CD4-positive, alpha-beta T cell (primary cell): ENCODE data around the gene GPRIN1. TPM values are rescaled to one million over a fixed set of nuclear protein-coding genes. Genes with fewer than 3 reads are reported as not detected.
"Not testable (repeated sequence)": the region's sequence is repeated elsewhere in the genome, so short reads cannot be mapped to it uniquely, and the experiment has no call there.

ENCODE experiments used
- ATAC-seq: fragments of 200-7000 bp; cut with Tn5 transposase; one replicate; pipeline ENCODE4 v1.10.0; 2022; ENCODE audit warnings: mild to moderate bottlenecking; ENCODE audit not compliant: poor library complexity
- CTCF ChIA-PET: fragments of 350-600 bp; sonication (Branson Sonifier 250); formaldehyde crosslinking; loops from one replicate; lab custom pipeline; 2021; ENCODE audit warnings: antibody characterized with exemption, inconsistent platforms; lab: Charles Lee
- POLR2A ChIA-PET: fragments of 350-600 bp; sonication (Branson Sonifier 250); formaldehyde crosslinking; loops from one replicate; lab custom pipeline; 2021; ENCODE audit warnings: antibody characterized with exemption, inconsistent platforms; lab: Charles Lee
- DNase-seq, 14 experiments: peaks; one replicate each; pipeline ENCODE4 v3.0.0-alpha.2; 2013 to 2020; ENCODE audit warnings: mixed read lengths in 2 of 14
- H3K27ac ChIP-seq, 2 donors: one replicate each; pipeline versions ENCODE4 v1.5.1 to v1.7.0; 2013; ENCODE audit warnings: low read length in 2 of 2, low read depth in 1 of 2, mild to moderate bottlenecking in 1 of 2
- H3K27me3 ChIP-seq, 2 experiments: 1 replicate in 1 of 2; 2 replicates in 1 of 2; pipeline versions ENCODE4 v1.6.1 to v1.7.0; 2013; ENCODE audit warnings: low read length in 2 of 2, control low read depth in 1 of 2, mild to moderate bottlenecking in 1 of 2, moderate library complexity in 1 of 2; ENCODE audit not compliant: insufficient read depth in 2 of 2, control insufficient read depth in 1 of 2
- H3K36me3 ChIP-seq: one replicate; pipeline ENCODE4 v1.6.1; 2013; ENCODE audit warnings: low read length, control low read depth; ENCODE audit not compliant: insufficient read depth
- H3K4me1 ChIP-seq: one replicate; pipeline ENCODE4 v1.6.1; 2013; ENCODE audit warnings: low read length, control low read depth; ENCODE audit not compliant: insufficient read depth
- H3K4me3 ChIP-seq: one replicate; pipeline ENCODE4 v1.5.1; 2013; ENCODE audit warnings: mild to moderate bottlenecking, low read length, moderate library complexity
- H3K9me3 ChIP-seq, 2 experiments: 1 replicate in 1 of 2; 2 replicates in 1 of 2; pipeline versions ENCODE4 v1.6.1 to v1.7.0; 2013; ENCODE audit warnings: low read length in 2 of 2, mild to moderate bottlenecking in 2 of 2, control low read depth in 1 of 2, moderate library complexity in 1 of 2; ENCODE audit not compliant: control insufficient read depth in 1 of 2, insufficient read depth in 1 of 2
- H3K27ac Mint-ChIP-seq: one replicate; pipeline ENCODE4 v1.8.0; 2020; ENCODE audit warnings: mixed read lengths
- H3K27me3 Mint-ChIP-seq: one replicate; pipeline ENCODE4 v1.8.0; 2021; ENCODE audit warnings: mixed read lengths
- H3K36me3 Mint-ChIP-seq: one replicate; pipeline ENCODE4 v1.8.0; 2021; ENCODE audit warnings: low read depth, mixed read lengths
- H3K4me1 Mint-ChIP-seq: one replicate; pipeline ENCODE4 v1.8.0; 2021; ENCODE audit warnings: low read depth, mixed read lengths
- H3K4me3 Mint-ChIP-seq: one replicate; pipeline ENCODE4 v1.8.0; 2020; ENCODE audit warnings: mild to moderate bottlenecking, mixed read lengths
- H3K9me3 Mint-ChIP-seq: one replicate; pipeline ENCODE4 v1.8.0; 2020; ENCODE audit warnings: mixed read lengths
- CTCF ChIP-seq: fragments of 200-600 bp; IDR thresholded peaks from one replicate; pipeline ENCODE4 v1.8.0; 2022; ENCODE audit warnings: antibody characterized with exemption, mild to moderate bottlenecking
- intact Hi-C, 2 experiments: fragments of 100-400 bp; cut with DNase I in 1 of 2; cut with micrococcal nuclease in 1 of 2; formaldehyde crosslinking; loops; one replicate each; pipeline versions ENCODE4 v1.15.1 to v1.9.0; 2023 to 2025; cut with DNase I, micrococcal nuclease
- total RNA-seq, 174 experiments: library from RNA in 2 of 174; stranded (reverse) in 2 of 174; gene quantifications; one replicate each; pipeline ENCODE4 v1.2.3 and lab custom pipeline; 2021 to 2026

The GPRIN1 gene
- total RNA-seq, 2 experiments from 2014 or later, result 0.22 to 0.36 TPM

GRCh38 chr5:176601901-176602482, 8.0 kb downstream of the GPRIN1 start:
- DNase-seq (no peak), ATAC-seq (no peak)
- Histone ChIP-seq H3K9me3 (peaks cover 0 to 4% of the 10 kb centered on the region in 2 experiments), H3K27me3 (no peaks in the 10 kb centered on the region), H3K4me1 (peaks cover 5% of the 10 kb centered on the region), H3K27ac (no peak overlapping the region), H3K36me3 (no peaks in the 10 kb centered on the region), H3K4me3 (no peak overlapping the region)
- intact Hi-C loops, result no loop called here
- Mint-ChIP-seq H3K4me1 (no peaks in the 10 kb centered on the region), H3K27me3 (no peaks in the 10 kb centered on the region), H3K36me3 (no peaks in the 10 kb centered on the region), H3K4me3 (no peak overlapping the region), H3K27ac (no peak overlapping the region), H3K9me3 (no peaks in the 10 kb centered on the region)
- no peak for TF ChIP-seq CTCF
- ChIA-PET CTCF (no interaction called here), POLR2A (interaction anchor here (0.6 kb wide), 1 partner anchor 117 kb away, joined by 3 read pairs; no protein-coding TSS in a partner anchor)

GRCh38 chr5:176599749-176600430, 10.1 kb downstream of the GPRIN1 start:
- intact Hi-C loops, result loop anchor here in 1 of 2 experiments (5.0 kb wide), 1 partner anchor 868 kb away; no protein-coding TSS in a partner anchor
- H3K4me1 Mint-ChIP-seq, H3K36me3 ChIP-seq, H3K36me3 Mint-ChIP-seq, ATAC-seq, H3K9me3 ChIP-seq, H3K4me3 Mint-ChIP-seq, POLR2A ChIA-PET, H3K27ac Mint-ChIP-seq, CTCF ChIA-PET, DNase-seq, H3K9me3 Mint-ChIP-seq, H3K27me3 ChIP-seq, H3K27ac ChIP-seq, H3K4me3 ChIP-seq, H3K27me3 Mint-ChIP-seq: not testable (repeated sequence)
- H3K4me1 ChIP-seq, result peaks cover 12% of the 10 kb centered on the region

- no peaks in the 10 kb centered on the region for H3K9me3 Mint-ChIP-seq
- Histone ChIP-seq H3K4me3 (no peak overlapping the region), H3K27ac (no peak overlapping the region), H3K9me3 (peaks cover 0 to 4% of the 10 kb centered on the region in 2 experiments), H3K27me3 (no peaks in the 10 kb centered on the region), H3K4me1 (peaks cover 12% of the 10 kb centered on the region), H3K36me3 (no peaks in the 10 kb centered on the region)
- ATAC-seq, result no peak
- no peak for DNase-seq
- no peak overlapping the region for H3K27ac Mint-ChIP-seq
- intact Hi-C loops, result loop anchor here (1.0 to 5.0 kb wide), 2 partner anchors 181 to 865 kb away; partner anchors contain the start of gene CLTB (in 1 of the 2)
- ChIA-PET POLR2A (interaction anchor here (0.7 to 1.3 kb wide), 3 partner anchors 49 to 150 kb away, joined by 3 to 6 read pairs (median 3); partner anchors contain the start of genes FAF2 and TSPAN17), CTCF (interaction anchor here (0.7 to 2.2 kb wide), 16 partner anchors 8 to 238 kb away, joined by 3 to 11 read pairs (median 3); partner anchors contain the start of genes CLTB and RNF44)
- no peaks in the 10 kb centered on the region for H3K27me3 Mint-ChIP-seq
- no peaks in the 10 kb centered on the region for H3K36me3 Mint-ChIP-seq
- TF ChIP-seq CTCF, result no peak
- peak overlapping the region; percentile 34 for H3K4me3 Mint-ChIP-seq
- H3K4me1 Mint-ChIP-seq, result peaks cover 8% of the 10 kb centered on the region
Observed at GRCh38 chr5:176597417-176598389, 12.3 kb downstream of the GPRIN1 start.
